ENCODE data around the gene C11orf58.

The C11orf58 gene

GRCh38 chr11:16787035-16787742 lies 48.7 kb downstream of the C11orf58 start:
- no peak for DNase-seq

GRCh38 chr11:16788141-16789062 lies 50.0 kb downstream of the C11orf58 start:
- DNase-seq: peak; percentile 41

GRCh38 chr11:16789063-16789420 lies 50.6 kb downstream of the C11orf58 start:
- DNase-seq: no peak

GRCh38 chr11:16789560-16790485 lies 51.4 kb downstream of the C11orf58 start:
- DNase-seq: no peak

- DNase-seq: no peak
Measured at GRCh38 chr11:16790486-16791190, 52.2 kb downstream of the C11orf58 start.

GRCh38 chr11:16791191-16791961 lies 52.9 kb downstream of the C11orf58 start:
- DNase-seq: no peak

GRCh38 chr11:16792426-16792825 lies 54.0 kb downstream of the C11orf58 start:
- DNase-seq: no peak

GRCh38 chr11:16793009-16793408 lies 54.6 kb downstream of the C11orf58 start:
- no peak for DNase-seq

- DNase-seq: no peak
Measured at GRCh38 chr11:16793511-16793910, 55.1 kb downstream of the C11orf58 start.

- no peak for DNase-seq
Measured at GRCh38 chr11:16794047-16794818, 55.8 kb downstream of the C11orf58 start.

GRCh38 chr11:16795146-16795545 lies 56.7 kb downstream of the C11orf58 start:
- DNase-seq: no peak

GRCh38 chr11:16796311-16796710 lies 57.9 kb downstream of the C11orf58 start:
- DNase-seq: no peak

GRCh38 chr11:16797776-16798175 lies 59.3 kb downstream of the C11orf58 start:
- DNase-seq: no peak

GRCh38 chr11:16799221-16799620 lies 60.8 kb downstream of the C11orf58 start:
- no peak for DNase-seq

- DNase-seq: no peak
Measured at GRCh38 chr11:16799890-16800289, 61.4 kb downstream of the C11orf58 start.

GRCh38 chr11:16800382-16800781 lies 61.9 kb downstream of the C11orf58 start:
- no peak for DNase-seq

- DNase-seq: no peak
Measured at GRCh38 chr11:16801288-16801980, 63.0 kb downstream of the C11orf58 start.

- no peak for DNase-seq
Measured at GRCh38 chr11:16804104-16804947, 65.9 kb downstream of the C11orf58 start.

- DNase-seq: no peak
Measured at GRCh38 chr11:16805938-16806337, 67.5 kb downstream of the C11orf58 start.

All from stimulated activated naive CD4-positive, alpha-beta T cell treated with Interleukin-2 at 50 U/mL for 16 hours (primary cell).